GM23248 (cell line): ENCODE measurements around the gene DZIP1L.

Experiments used
- EZH2 ChIP-seq: fragments of 200-600 bp; sonication (generic); IDR thresholded peaks from 2 replicates; pipeline ENCODE4 v1.6.1; 2018; ENCODE audit warnings: antibody characterized with exemption, mild to moderate bottlenecking; ENCODE audit not compliant: insufficient read depth, poor library complexity, severe bottlenecking
- EZH2phosphoT487 ChIP-seq: fragments of 200-600 bp; sonication (generic); IDR thresholded peaks from 2 replicates; pipeline ENCODE4 v1.6.1; 2018; ENCODE audit warnings: antibody characterized with exemption, moderate library complexity, mild to moderate bottlenecking, low read depth; ENCODE audit not compliant: insufficient read depth

GRCh38 chr3:138049157-138049919, 66.1 kb downstream of the DZIP1L start:
- no peak for TF ChIP-seq EZH2
- no peak for TF ChIP-seq EZH2phosphoT487
